CMK (cell line): ENCODE data around the gene WRAP73.

ENCODE experiments used
- DNase-seq: peaks from one replicate; pipeline ENCODE4 v3.0.0-alpha.2; 2010; ENCODE audit warnings: low read depth

WRAP73 gene, protein sequence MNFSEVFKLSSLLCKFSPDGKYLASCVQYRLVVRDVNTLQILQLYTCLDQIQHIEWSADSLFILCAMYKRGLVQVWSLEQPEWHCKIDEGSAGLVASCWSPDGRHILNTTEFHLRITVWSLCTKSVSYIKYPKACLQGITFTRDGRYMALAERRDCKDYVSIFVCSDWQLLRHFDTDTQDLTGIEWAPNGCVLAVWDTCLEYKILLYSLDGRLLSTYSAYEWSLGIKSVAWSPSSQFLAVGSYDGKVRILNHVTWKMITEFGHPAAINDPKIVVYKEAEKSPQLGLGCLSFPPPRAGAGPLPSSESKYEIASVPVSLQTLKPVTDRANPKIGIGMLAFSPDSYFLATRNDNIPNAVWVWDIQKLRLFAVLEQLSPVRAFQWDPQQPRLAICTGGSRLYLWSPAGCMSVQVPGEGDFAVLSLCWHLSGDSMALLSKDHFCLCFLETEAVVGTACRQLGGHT

DNA sequence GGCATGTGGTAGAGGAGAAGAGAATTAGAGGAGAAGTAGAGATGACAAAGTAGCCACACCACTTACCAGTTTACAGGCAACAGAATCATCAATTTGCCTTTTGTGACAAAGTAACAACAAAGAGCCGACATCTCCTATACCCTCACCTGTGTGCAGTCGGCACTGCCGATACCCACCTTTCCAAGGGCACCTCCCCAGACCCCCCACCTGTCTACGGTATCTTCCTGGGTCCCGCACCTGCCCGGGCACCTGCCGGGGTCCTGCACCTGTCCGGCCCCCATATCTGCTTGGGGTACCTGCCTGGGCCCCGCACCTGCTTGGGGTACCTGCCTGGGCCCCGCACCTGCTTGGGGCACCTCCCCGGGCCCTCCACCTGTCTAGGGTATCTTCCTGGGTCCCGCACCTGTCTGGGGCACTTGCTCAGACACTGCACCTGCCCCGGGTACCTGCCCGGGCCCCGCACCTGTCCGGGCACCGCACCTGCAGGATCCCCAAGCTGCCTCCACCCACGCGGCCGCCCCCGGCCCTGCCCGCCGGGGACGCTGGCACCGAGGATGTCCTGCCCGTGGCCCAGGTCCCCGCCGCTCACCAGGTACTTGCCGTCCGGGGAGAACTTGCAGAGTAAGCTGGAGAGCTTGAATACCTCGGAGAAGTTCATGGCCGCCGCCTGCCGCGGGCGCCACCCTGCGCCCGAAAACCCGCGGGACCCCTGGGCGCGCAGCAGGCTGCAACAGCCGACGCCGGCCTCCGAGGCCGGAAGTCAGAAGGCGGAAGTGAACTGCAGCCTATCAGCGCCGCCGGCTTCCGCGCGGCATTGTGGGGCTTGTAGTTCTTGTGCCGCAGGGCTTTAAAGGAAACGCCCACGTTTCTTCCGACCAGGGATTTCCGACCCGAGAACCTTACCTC, at the start of gene WRAP73:
Gene WRAP73 (minus strand): TSS at position 762 of the 906 bp plus-strand sequence. CDS start 104 bp downstream, at position 658.
- DNase-seq: peak; percentile 86

DNA sequence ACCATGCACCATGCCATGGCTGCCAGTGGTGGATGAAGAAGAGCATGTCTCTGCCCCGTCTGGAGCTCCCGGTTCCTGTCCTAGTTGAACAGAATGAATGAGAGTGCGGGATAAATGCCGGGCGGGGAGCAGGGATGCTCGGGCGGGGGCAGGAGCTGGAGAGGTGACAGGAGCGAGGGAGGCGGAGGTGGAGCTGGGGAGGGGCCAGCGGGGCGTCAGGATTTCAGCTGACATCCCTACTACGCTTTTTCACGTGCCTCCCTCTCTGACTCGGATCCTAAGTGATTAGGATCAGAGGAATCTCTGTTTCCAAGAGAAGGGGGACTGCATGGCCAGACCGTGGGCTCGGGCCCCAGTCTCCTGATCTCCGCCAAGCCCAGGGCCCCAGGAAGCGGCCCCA, 49.7 kb upstream of the WRAP73 start:
- no peak for DNase-seq

DNA sequence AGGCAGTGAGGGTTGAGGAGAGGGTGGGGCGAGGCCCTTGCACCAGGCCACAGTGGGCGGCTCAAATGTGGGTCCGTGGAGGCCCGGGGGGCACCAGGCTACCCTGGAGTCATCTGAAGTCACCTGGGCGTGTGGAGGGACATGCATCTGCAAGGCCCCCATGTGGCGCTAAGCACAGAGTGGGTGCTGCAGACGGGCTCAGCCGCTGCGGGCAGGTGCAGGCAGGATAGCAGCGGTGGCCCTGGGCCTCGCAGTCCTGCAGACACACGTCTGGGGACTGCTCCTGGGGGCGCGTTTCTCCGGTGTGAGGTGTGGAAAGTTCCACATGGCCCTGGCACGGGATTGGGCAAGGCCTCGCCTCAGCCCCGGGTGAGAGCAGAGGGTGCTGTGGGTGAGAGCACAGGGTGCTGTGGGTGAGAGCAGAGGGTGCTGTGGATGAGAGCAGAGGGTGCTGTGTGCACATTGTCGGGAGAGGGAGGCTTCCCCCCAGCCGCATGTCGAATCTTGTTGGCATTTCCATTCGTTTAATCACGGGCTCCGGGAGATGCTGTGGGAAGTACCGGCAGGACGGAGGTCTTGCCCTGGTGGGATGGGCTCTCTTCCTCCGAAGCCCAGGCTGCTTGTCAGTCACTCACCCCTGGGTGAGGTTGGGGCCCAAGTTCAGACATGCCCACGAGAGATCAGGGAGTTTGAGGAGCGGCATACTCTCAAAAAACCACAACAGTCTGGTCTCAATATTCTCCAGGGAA, 48.9 kb upstream of the WRAP73 start:
- DNase-seq: no peak

DNA sequence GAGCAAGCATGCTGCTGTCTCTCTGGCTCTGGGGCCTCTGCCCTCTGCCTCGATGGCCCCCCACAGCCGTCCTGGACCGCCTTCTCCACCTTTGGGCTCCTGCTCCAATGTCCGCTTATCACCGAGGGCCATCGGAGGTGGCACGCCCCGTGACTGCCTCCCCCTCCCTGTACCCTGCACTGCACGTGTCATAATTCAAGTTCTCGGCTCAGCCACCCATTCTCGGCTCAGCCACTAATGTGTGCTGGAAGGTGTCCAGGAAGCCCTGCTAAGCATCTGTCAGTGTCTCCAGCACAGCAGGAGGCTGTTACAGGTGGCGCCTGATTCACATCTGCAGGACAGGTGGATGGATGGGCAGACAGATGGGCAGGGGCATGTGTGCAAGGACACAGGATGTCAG, 47.9 kb upstream of the WRAP73 start:
- no peak for DNase-seq

DNA sequence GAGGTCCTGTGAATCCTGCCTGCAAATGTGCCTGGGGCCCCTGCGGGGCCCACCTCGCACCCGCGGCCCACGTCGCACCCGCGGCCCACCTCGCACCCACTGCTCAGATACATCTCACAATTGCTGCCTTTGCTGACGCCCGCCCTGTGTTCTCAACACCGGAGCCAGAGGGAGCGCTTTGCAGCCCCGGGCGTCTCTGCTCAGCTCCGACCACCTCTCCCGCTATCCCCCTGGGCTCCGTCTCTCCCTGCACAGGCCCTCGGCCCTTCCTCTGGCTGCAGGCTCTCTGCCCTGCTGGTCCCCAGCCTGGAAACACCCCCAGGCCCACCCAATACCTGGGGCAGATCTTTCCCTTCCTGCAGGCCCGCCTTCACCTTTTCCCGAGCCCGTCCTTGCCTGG, 47.2 kb upstream of the WRAP73 start:
- no peak for DNase-seq

DNA sequence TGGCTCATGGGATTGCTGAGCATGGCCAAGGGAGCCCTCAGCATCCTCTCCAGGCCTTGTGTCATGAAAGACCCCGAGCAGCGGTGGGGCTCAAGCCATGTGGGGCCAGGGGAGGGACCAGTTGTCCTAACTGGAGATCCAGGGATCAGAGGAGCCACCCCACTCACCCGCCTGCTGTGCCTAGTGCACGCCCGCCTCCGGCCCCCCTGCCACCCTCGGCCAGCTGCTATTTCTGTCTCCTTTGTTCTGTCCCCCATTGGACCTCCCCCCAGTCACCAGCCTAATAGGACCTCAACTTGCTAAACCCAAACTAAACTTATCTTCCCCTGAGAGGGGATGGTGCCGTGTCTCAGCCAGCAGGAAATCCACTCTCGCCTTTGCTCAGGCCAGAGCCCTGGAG, 46.8 kb upstream of the WRAP73 start:
- DNase-seq: no peak

DNA sequence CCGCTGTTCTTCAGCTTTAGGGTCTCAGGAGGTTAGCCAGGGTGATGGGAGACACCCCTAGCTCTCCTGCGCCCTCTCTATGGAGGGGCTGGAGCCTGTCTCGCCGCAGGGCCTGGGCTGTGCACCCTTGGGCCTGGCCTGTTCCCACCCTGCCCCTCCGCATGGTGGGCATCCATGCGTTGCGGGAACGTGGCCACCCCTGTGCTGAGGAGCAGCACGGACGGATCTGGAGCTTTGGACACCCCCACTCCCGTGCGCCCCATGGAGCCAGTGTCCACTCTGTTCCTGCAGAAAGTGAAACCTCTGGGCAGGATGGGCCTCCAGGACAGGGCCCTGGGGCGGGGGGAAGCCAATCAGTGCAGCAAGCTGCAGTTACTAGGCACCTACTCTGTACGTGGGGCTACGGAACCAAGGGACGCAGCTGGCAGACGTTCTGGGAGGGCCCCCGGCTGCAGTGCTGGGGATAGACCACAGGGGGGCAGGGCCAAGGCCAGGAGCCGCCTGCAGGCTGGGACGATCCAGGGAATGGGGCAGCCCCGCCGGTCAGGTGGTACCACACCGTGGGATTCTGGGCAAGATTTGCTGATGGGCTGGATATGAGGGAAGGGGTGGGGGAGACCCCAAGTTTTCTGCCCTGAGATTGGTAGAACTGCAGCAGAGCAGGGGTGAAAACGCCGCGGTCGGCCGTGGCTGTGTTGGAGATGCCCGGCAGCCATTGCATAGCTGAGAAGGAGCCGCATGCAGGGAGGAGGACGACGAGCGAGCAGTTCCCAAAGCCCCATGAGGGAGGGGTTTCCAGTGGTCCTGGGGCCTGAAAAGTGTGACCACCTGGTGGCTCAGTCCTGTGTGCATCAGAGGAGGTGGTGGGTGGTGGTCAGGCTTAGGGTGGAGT, 45.7 kb upstream of the WRAP73 start:
- DNase-seq: no peak

DNA sequence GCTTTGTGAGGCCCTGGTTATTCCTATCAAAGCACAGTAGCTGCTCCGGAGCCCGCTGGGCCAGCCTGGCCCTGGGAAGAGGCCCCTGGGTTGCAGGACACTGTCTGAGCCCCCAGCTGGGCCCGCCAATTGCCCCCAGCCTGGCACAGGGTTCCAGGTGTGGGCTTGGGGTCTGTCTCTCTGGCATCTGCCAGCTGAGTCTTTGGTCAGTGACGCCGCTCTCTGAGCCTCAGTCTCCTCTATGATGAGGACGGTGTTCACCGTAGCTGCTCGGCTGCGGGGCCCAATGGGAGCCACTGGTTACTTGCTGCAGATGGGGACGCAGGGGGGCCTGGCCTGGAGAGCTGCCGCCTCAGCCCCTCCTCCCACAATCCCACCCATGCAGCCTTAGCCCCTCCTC, 43.4 kb upstream of the WRAP73 start:
- DNase-seq: no peak

DNA sequence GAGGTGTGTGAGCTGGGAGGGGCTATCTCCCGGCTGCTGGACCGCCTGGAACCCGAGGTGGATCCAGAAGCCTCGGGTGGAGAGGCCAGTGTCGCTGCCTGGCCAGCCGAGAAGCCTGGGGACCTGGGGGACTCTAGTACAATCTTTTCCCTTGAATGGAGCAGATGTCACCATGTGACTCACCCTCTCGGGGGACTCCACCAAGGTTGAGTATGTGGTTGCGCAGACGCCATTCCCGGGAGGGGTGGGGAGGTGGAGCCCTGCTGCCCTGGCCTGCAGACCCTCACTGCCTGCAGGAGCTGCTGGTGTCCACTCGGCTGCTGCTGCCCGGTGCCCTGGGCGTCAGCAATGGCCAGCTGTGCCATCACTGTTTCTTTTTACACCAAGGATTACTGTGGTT, 42.7 kb upstream of the WRAP73 start:
- DNase-seq: no peak

DNA sequence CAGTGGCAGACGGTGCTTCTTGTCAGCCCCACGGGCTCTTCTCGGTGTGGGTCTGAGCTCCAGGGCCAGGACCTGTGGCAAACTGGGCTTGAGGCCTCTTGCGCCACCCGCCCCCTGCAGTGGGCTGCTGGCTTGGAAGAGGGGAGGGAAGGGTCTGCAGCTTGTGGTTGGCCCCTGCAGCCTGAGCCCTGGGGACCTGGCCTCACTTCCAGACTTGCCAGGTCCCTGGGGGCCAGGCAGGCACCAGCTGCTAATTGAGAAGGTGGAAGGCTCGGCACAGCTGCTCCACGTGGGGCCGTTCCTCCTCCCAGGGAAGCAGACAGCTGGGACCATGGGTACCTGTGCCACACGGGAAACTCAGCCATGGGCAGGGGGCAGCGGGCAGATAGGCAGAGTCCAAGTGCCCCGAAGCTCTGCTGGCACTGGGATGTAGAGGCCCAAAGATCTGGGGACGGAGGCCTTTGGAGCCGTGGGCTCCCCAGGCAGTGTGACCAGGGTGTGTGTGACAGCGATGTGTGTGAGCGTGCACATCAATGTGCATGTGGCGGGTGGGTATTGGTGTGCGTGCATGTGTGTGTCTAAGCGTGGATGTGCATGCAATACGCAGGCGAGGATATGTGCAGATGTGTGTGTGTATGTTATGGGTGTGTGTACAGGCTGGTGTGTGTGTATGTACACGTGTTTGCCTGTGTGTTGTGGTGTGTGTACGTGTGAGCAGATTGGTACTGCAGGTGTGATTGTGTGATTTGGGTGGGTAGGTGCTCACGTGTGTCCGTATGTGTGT, 41.7 kb upstream of the WRAP73 start:
- no peak for DNase-seq

DNA sequence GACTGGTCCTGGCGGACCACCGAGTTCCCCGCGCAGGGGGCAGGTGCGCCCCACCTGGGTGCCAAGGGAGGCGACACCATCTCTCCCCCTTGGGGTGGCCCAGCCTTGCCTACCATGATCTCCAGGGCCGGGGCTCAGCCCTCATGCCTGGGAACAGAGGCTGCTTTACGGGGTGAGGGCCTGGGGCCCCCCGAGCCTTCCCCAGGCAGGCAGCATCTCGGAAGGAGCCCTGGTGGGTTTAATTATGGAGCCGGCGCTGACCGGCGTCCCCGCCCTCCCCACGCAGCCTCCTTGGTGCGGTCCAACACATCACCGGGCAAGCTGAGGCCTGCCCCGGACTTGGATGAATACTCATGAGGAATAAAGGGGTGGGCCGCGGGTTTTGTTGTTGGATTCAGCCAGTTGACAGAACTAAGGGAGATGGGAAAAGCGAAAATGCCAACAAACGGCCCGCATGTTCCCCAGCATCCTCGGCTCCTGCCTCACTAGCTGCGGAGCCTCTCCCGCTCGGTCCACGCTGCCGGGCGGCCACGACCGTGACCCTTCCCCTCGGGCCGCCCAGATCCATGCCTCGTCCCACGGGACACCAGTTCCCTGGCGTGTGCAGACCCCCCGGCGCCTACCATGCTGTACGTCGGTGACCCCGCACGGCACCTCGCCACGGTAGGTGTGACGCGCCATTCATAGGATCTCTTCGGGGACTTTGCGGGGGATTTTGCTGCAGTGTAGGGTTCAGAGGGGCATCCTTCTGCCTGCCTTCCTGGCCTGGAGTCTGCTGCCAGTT, 40.6 kb upstream of the WRAP73 start:
- DNase-seq: no peak

DNA sequence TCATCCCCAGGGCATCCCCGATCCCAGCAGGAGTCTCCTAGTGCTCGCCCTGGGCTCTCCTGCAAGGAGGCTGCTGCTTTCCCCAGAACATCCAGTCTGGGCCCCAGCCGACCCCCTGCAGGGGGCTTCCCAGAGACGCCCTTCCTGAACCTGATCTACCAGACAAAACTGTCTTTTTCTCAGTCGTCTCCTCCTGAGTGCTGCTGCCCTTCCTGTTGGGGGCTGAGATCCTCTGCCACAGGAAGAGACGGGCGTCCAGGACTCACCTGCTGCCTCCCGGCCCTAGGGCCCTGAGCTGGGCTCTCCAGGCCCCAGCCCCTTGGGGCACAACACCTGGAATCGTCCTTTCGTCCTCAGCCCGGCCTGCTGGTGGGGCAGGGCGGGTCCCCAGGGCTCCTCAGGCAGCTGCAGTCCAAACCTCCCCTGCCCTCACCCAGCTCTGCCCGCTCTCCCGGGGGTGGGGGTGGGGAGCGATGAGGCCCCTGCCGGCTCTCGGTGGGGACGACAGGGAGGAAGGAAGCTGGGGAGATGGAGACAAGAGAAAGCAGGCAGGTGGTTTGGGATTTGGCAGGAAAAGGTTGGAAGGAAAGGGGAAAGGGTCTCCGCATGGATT, 39.3 kb upstream of the WRAP73 start:
- no peak for DNase-seq

DNA sequence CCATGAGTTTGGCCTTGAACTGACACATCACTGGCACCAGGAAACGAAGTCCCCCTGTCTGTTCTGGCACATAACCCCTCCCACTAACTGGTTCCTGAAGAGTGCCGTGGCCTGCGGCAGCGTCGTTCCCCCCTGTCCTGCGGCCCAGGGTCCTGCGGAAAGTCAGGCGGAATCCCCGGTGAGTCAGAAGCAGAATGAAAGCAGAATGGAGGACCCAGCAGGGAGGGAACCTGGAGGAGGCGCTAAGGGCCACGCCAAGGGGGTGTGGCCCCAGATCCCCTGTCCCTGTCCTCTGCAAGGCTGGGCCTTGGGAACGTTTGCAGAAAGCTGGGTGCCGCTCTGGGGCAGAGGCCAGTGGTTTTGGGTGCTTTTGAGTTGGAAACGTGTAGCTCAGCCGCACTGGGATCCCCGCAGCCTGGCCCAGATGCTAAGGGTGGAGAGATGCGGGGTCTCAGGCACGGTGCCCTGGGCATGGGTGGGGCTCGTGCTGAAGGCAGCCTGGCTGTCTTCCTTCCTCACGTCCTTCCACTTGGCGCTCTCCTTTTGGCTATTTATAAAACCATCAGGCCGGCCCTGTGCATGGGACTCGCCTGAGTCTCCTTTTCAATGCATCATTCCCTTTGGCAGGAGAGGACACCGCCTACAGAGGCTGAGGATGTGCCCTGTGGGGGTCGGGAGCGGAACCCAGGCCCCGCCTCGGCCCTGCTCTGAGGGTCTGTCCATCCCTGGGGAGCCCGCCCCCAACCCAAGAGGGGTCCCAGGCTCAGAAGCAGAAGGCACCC, 38.6 kb upstream of the WRAP73 start:
- no peak for DNase-seq

DNA sequence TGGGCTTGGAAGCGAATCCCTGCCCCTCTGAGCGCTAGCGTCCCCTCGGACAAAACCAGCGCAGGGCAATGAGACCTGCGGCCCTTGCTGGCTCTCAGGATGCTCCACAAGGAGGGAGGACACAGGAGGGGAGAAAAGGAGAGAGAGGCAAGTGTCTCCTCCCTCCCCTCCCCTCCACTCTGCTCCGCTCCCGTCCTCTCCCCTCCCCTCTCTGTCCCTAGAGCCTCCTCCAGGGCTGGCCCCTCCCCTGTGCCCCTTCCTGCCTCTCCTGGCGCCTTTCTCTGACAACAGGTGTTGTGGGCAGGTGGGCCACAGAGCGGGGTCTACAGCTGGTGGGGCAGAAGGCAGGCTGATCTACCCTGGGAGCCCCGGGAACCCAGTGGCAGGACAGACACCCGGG, 37.6 kb upstream of the WRAP73 start:
- DNase-seq: no peak

DNA sequence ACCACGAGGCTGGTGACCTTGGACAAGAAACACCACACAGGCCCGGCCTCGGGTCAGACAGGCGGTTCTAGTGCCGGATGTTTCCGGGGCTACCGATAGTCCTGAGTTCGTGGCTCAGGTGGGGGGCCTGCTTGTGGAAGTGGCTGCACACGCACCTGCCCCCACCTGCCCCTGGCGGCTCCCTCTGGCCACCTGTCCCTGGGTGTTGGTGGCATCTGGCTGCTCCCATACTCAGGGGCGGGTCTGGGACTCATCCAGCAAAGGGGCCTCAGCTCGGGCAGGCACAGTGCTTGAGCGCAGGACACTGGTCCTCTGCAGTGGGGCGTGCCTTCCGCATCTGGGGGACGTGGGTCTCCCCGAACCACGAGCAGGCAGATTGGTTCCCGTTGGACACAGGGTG, 36.0 kb upstream of the WRAP73 start:
- no peak for DNase-seq

DNA sequence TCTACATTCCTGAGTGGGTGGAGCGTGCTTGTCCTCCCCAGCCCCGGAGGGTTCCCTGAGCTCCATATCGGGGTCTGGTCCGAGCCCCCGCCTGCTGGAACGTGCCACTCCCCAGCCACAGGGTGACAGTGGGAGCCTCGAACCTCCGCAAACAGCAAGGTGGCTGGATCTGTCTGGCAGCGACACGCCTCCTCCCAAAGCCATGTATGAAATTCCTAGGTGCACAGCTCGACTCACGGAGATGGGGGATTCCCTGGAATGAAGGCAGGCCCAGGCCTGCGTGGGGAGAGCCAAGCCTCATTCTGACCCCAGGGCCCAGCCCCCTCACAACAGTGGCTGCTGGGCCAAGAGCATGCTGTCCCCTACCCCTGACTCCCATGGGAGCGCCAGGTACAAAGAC, 35.3 kb upstream of the WRAP73 start:
- DNase-seq: no peak

DNA sequence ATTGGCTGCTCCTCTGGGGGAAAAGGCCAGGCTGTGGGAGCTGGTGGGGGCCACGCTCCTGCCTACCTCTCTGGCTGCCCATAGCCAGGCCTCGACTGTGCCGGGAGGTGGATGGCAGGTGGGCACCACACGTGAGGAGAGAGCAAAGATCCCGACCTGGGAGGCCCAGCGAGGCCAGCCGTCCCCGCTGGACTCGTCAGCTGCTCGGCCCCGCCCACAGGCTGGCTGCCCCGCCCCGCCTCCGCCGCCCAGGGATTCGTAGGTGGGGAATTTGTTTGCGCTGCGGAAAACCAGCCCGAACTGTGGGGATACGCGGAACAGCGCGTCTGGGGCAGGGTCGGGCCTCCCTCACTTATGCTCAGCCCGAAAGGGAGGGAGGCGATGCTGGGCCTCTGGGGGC, 34.1 kb upstream of the WRAP73 start:
- DNase-seq: no peak

DNA sequence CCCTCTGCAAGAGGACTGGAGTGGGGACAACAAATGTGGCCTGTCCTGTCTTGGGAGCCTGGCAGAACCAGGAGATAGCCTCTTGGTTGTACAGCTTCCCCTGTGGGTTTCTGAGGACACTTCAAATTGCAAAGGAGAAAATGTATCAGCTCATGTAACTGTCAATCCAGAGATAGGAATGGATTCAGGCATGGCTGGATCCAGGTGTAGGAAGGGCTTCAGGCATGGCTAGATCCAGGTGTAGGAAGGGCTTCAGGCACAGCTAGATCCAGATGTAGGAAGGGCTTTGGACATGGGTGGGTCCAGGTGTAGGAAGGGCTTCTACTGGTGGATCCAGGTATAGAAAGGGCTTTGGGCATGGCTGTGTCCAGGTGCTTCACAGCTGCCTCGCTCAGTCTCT, 33.3 kb upstream of the WRAP73 start:
- DNase-seq: no peak
